Activated T-cell treated with anti-CD3 and anti-CD28 coated beads, Interleukin-2, amount 50 U/mL, for 72 hours (primary cell): ENCODE results near the gene CFAP97. TPM values are rescaled to one million over a fixed set of nuclear protein-coding genes. Genes with fewer than 3 reads are reported as not detected.

Experiments used
- ATAC-seq, 2 donors: fragments of 150-1000 bp; cut with Tn5 transposase; replicated peaks in 1 of 2; 2 replicates each; pipeline ENCODE4 v1.10.0; 2021; ENCODE audit warnings: moderate library complexity in 2 of 2, mild to moderate bottlenecking in 1 of 2
- DNase-seq, 2 donors: peaks; one replicate each; pipeline ENCODE4 v3.0.0; 2021 to 2022; ENCODE audit warnings: mixed read lengths in 1 of 2
- H3K27ac Mint-ChIP-seq: one replicate; pipeline ENCODE4 v1.8.0; 2022; ENCODE audit warnings: mild to moderate bottlenecking, moderate library complexity, mixed read lengths
- H3K27me3 Mint-ChIP-seq: one replicate; pipeline ENCODE4 v1.8.0; 2022; ENCODE audit warnings: low read depth, mixed read lengths
- H3K36me3 Mint-ChIP-seq, 2 donors: one replicate each; pipeline ENCODE4 v1.8.0; 2022; ENCODE audit warnings: mixed read lengths in 2 of 2, mild to moderate bottlenecking in 1 of 2; ENCODE audit not compliant: insufficient read depth in 2 of 2
- H3K4me1 Mint-ChIP-seq: one replicate; pipeline ENCODE4 v1.8.0; 2022; ENCODE audit warnings: low read depth, mixed read lengths
- H3K4me3 Mint-ChIP-seq, 2 donors: one replicate each; pipeline ENCODE4 v1.8.0; 2022; ENCODE audit warnings: mild to moderate bottlenecking in 2 of 2, mixed read lengths in 2 of 2, moderate library complexity in 2 of 2
- H3K9me3 Mint-ChIP-seq, 2 donors: one replicate each; pipeline ENCODE4 v1.8.0; 2022; ENCODE audit warnings: mixed read lengths in 2 of 2
- total RNA-seq, 2 donors: library from RNA; stranded (reverse); gene quantifications; one replicate each; pipeline ENCODE4 v1.2.3, GENCODE V29; 2022

The CFAP97 gene
- total RNA-seq, 2 donors from 2014 or later = 47.3 to 51.8 TPM

- Mint-ChIP-seq H3K36me3 (no peaks in the 10 kb centered on the region), H3K27me3 (peaks cover 18% of the 10 kb centered on the region), H3K27ac (no peak overlapping the region), H3K9me3 (no peaks in the 10 kb centered on the region), H3K4me3 (no peak overlapping the region), H3K4me1 (no peaks in the 10 kb centered on the region)
- ATAC-seq (no peak), DNase-seq (no peak)
These were observed 86.4 kb downstream of the CFAP97 start for GRCh38 chr4:185117300-185117934.

GRCh38 chr4:185115827-185116232 lies 88.0 kb downstream of the CFAP97 start:
- H3K9me3 Mint-ChIP-seq = no peaks in the 10 kb centered on the region
- ATAC-seq (no peak), DNase-seq (no peak)
- H3K36me3 Mint-ChIP-seq = no peaks in the 10 kb centered on the region
- H3K27ac Mint-ChIP-seq = no peak overlapping the region
- peaks cover 10% of the 10 kb centered on the region for H3K27me3 Mint-ChIP-seq
- no peaks in the 10 kb centered on the region for H3K4me1 Mint-ChIP-seq
- H3K4me3 Mint-ChIP-seq = no peak overlapping the region

- no peaks in the 10 kb centered on the region for H3K4me1 Mint-ChIP-seq
- no peak overlapping the region for H3K27ac Mint-ChIP-seq
- ATAC-seq (no peak), DNase-seq (no peak)
- H3K4me3 Mint-ChIP-seq = no peak overlapping the region
- peaks cover 20% of the 10 kb centered on the region for H3K27me3 Mint-ChIP-seq
- no peaks in the 10 kb centered on the region for H3K36me3 Mint-ChIP-seq
- no peaks in the 10 kb centered on the region for H3K9me3 Mint-ChIP-seq
These were observed 90.5 kb downstream of the CFAP97 start for GRCh38 chr4:185113340-185113739.

GRCh38 chr4:185112104-185112503 lies 91.7 kb downstream of the CFAP97 start:
- Mint-ChIP-seq H3K9me3 (no peaks in the 10 kb centered on the region), H3K4me3 (no peak overlapping the region), H3K4me1 (no peaks in the 10 kb centered on the region), H3K36me3 (no peaks in the 10 kb centered on the region), H3K27ac (no peak overlapping the region), H3K27me3 (peaks cover 23% of the 10 kb centered on the region)
- DNase-seq = no peak
- ATAC-seq = peak in 1 of 2 donors; percentile 28

- H3K27ac Mint-ChIP-seq = no peak overlapping the region
- no peaks in the 10 kb centered on the region for H3K4me1 Mint-ChIP-seq
- H3K36me3 Mint-ChIP-seq = no peaks in the 10 kb centered on the region
- no peaks in the 10 kb centered on the region for H3K9me3 Mint-ChIP-seq
- DNase-seq (no peak), ATAC-seq (no peak)
- no peak overlapping the region for H3K4me3 Mint-ChIP-seq
- H3K27me3 Mint-ChIP-seq = peaks cover 31% of the 10 kb centered on the region
These were observed 93.4 kb downstream of the CFAP97 start for GRCh38 chr4:185110375-185110823.

- Mint-ChIP-seq H3K4me3 (no peak overlapping the region), H3K36me3 (no peaks in the 10 kb centered on the region)
These were observed 94.1 kb downstream of the CFAP97 start for GRCh38 chr4:185109736-185110135.

More at GRCh38 chr4:185109736-185110135, 94.1 kb downstream of the CFAP97 start:
- no peak for ATAC-seq
- Mint-ChIP-seq H3K9me3 (no peaks in the 10 kb centered on the region), H3K27me3 (peaks cover 31% of the 10 kb centered on the region), H3K27ac (no peak overlapping the region), H3K4me1 (no peaks in the 10 kb centered on the region)
- DNase-seq = no peak

Other genes starting within 250 kb of the CFAP97 start
- gene HELT, start 185.5 kb downstream of the CFAP97 start, total RNA-seq = not detected
- 1 to 10 TPM; 4.2 to 7.8 TPM for gene SLC25A4, start 60.7 kb downstream of the CFAP97 start, total RNA-seq
- 10 to 100 TPM; 15.8 to 17.9 TPM for gene SNX25, start 5.6 kb upstream of the CFAP97 start, total RNA-seq
- 1 to 10 TPM in 1 of 2 donors, under 1 TPM in 1; 0.51 to 1.1 TPM for gene LRP2BP, start 191.9 kb upstream of the CFAP97 start, total RNA-seq
- 10 to 100 TPM; 10.1 to 12.2 TPM for gene ANKRD37, start 192.8 kb upstream of the CFAP97 start, total RNA-seq
- 10 to 100 TPM; 29.3 to 35.9 TPM for gene UFSP2, start 222.0 kb upstream of the CFAP97 start, total RNA-seq